ENCODE measurements around the gene SLF1.

Gene SLF1

GRCh38 chr5:94667937-94668336 lies 49.5 kb downstream of the SLF1 start:
- DNase-seq: no peak

GRCh38 chr5:94670726-94671125 lies 52.3 kb downstream of the SLF1 start:
- DNase-seq: no peak

- no peak for DNase-seq
These were observed 54.3 kb downstream of the SLF1 start for GRCh38 chr5:94672746-94673145.

GRCh38 chr5:94674490-94675382 lies 56.3 kb downstream of the SLF1 start:
- no peak for DNase-seq

- DNase-seq: no peak
These were observed 57.6 kb downstream of the SLF1 start for GRCh38 chr5:94675965-94676618.

GRCh38 chr5:94682814-94683520 lies 64.5 kb downstream of the SLF1 start:
- no peak for DNase-seq

GRCh38 chr5:94689908-94690307 lies 71.4 kb downstream of the SLF1 start:
- DNase-seq: no peak

GRCh38 chr5:94690778-94691177 lies 72.3 kb downstream of the SLF1 start:
- no peak for DNase-seq

GRCh38 chr5:94691291-94691690 lies 72.8 kb downstream of the SLF1 start:
- DNase-seq: no peak

GRCh38 chr5:94691949-94692348 lies 73.5 kb downstream of the SLF1 start:
- no peak for DNase-seq

- no peak for DNase-seq
These were observed 74.1 kb downstream of the SLF1 start for GRCh38 chr5:94692581-94692980.

GRCh38 chr5:94693043-94693822 lies 74.8 kb downstream of the SLF1 start:
- no peak for DNase-seq

GRCh38 chr5:94693845-94694370 lies 75.4 kb downstream of the SLF1 start:
- no peak for DNase-seq

GRCh38 chr5:94694671-94695070 lies 76.2 kb downstream of the SLF1 start:
- no peak for DNase-seq

GRCh38 chr5:94698197-94698596 lies 79.7 kb downstream of the SLF1 start:
- DNase-seq: no peak

GRCh38 chr5:94699562-94699961 lies 81.1 kb downstream of the SLF1 start:
- no peak for DNase-seq

GRCh38 chr5:94700592-94700991 lies 82.1 kb downstream of the SLF1 start:
- DNase-seq: no peak

- no peak for DNase-seq
These were observed 84.3 kb downstream of the SLF1 start for GRCh38 chr5:94702729-94703128.

GRCh38 chr5:94705427-94705826 lies 87.0 kb downstream of the SLF1 start:
- no peak for DNase-seq

- no peak for DNase-seq
These were observed 88.9 kb downstream of the SLF1 start for GRCh38 chr5:94707359-94707758.

- no peak for DNase-seq
These were observed 90.8 kb downstream of the SLF1 start for GRCh38 chr5:94709277-94709676.

GRCh38 chr5:94711785-94712184 lies 93.3 kb downstream of the SLF1 start:
- no peak for DNase-seq

- DNase-seq: no peak
These were observed 97.3 kb downstream of the SLF1 start for GRCh38 chr5:94715768-94716167.
